Sciatic nerve (tissue), 2 donors: ENCODE data around the gene SCYL2. TPM values are rescaled to one million over a fixed set of nuclear protein-coding genes. Genes with fewer than 3 reads are reported as not detected.

Experiments
- ATAC-seq: fragments of 200-7000 bp; cut with Tn5 transposase; one replicate; pipeline ENCODE4 v1.9.1; 2020; ENCODE audit warnings: mild to moderate bottlenecking, moderate library complexity
- DNase-seq: peaks from one replicate; pipeline ENCODE4 v3.0.0-alpha.2; 2020; ENCODE audit warnings: low spot score
- intact Hi-C: fragments of 100-400 bp; cut with DNase I; formaldehyde crosslinking; loops from one replicate; pipeline ENCODE4 v1.14.2; 2022
- total RNA-seq: library from RNA; stranded (reverse); fragmentation: NEBNext Ultra II Directional; extraction: Animal tissue kit (Norgen Biotek cat#: 25700); gene quantifications from one replicate; pipeline ENCODE4 v1.2.1, GENCODE V29; 2021
- donor health status: DM: no; HTN: no; CAD: no.
- donor health status: DM: no; HTN: no; CAD: no.

The SCYL2 gene
- total RNA-seq, 1 donor from 2014 or later: 54.1 TPM

GRCh38 chr12:100359248-100359647 is 92.3 kb downstream of the SCYL2 start:
- intact Hi-C loops: loop anchor here (10.0 kb wide), 1 partner anchor 376 kb away; no protein-coding TSS in a partner anchor
- ATAC-seq (no peak), DNase-seq (no peak)

GRCh38 chr12:100359822-100360221 is 92.8 kb downstream of the SCYL2 start:
- ATAC-seq: no peak
- intact Hi-C loops: loop anchor here (10.0 kb wide), 1 partner anchor 375 kb away; no protein-coding TSS in a partner anchor
- no peak for DNase-seq

GRCh38 chr12:100360450-100360849 is 93.5 kb downstream of the SCYL2 start:
- ATAC-seq (no peak), DNase-seq (no peak)
- intact Hi-C loops: no loop called here

- intact Hi-C loops: no loop called here
- DNase-seq: no peak
Measured at GRCh38 chr12:100364324-100364723, 97.3 kb downstream of the SCYL2 start.

GRCh38 chr12:100365411-100365810 is 98.4 kb downstream of the SCYL2 start:
- ATAC-seq (no peak), DNase-seq (no peak)
- intact Hi-C loops: no loop called here

More at GRCh38 chr12:100364324-100364723, 97.3 kb downstream of the SCYL2 start:
- ATAC-seq: no peak

DNA sequence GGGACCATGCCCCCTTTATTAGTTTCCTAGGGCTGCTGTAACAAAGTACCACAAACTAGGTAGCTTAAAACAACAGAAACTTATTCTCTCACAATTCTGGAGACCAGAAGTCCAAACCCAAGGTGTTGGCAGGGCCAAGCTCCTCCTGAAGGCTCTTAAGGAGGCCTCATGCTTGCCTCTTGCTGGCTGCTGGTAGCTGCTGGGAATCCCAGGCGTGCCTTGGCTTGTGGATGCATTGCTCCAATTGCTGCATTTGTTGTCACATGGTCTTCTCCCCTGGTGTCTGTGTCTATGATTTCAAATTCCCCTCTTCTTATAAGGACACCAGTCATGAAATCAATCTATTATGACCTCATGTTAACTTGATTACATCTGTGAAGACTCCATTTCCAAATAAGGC is 101.1 kb downstream of the SCYL2 start:
- intact Hi-C loops: no loop called here
- DNase-seq: no peak
- no peak for ATAC-seq

- ATAC-seq: no peak
Measured at GRCh38 chr12:100371146-100371545, 104.2 kb downstream of the SCYL2 start.

DNA sequence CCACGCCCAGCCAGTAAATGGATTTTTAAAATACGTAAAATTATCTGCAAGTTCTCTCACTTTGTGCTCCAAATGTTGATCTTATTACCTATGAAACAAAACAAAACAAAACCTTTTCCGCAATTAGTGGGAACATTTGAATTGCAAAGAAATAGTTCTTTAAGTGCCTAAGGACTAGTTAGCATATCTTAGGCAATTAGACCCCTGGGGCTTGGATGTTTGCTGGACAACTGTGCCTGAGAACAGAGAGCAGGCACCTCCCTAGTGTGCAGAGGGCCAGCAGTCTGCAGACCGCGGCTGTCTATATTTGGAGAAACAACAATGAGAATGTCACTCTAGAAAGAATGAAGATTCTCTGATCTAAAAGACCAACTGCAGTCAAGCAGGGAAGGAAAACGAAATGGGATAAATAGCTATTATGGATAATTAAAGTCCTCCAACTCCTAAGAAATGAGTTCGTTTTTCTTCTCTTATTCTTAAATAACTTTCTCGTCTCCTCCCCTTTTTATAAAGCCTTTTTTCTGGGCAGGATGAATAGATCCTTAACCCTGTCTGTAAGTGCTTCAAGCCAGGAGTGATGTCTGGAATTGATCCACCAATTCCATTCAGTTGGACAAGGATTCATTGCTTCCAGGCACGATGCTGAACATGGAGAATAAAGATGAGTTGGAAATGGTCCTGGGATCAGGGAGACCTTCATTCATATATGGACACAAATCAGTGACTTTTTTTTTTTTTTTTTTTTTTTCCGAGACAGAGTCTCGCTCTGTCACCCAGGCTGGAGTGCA is 106.1 kb downstream of the SCYL2 start:
- ATAC-seq (no peak), DNase-seq (no peak)
- intact Hi-C loops: no loop called here

More at GRCh38 chr12:100371146-100371545, 104.2 kb downstream of the SCYL2 start:
- DNase-seq: no peak
- intact Hi-C loops: no loop called here

DNA sequence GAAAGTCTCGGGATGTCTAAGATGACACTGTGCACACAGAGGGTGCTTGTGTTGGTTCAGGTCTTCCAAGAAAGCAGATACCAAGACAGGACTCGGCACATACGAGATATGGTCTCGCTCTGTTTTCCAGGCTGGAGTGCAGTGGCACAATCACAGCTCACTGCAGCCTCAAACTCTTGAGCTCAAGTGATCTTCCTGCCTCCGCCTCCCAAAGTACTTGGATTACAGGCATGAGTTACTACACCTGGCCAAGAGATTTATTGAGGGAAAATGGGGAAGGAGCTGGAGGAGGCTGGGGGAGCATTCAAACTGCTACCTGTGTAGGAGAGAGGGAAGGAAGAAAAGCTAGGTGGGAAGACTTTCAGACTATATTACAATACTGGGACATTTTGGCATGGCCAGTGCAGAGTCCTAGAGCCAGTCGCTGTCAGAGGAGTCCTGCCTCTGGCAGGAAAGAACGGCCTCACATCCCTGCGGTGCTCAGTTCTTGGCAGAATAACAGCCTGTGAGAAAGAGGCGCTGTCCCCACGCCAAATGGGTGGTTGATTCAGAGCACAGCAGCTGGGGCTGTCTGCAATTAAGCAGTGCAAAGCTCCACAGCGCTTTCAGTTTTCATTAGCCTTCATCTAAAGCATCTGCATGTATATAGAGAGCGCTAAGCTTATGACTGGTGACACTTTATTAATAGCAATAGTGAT is 108.2 kb downstream of the SCYL2 start:
- DNase-seq: peak; percentile 78
- ATAC-seq: peak; percentile 94
- intact Hi-C loops: no loop called here

- DNase-seq (no peak), ATAC-seq (no peak)
- intact Hi-C loops: no loop called here
Measured at GRCh38 chr12:100376161-100376560, 109.2 kb downstream of the SCYL2 start.

GRCh38 chr12:100381379-100381778 is 114.4 kb downstream of the SCYL2 start:
- DNase-seq (no peak), ATAC-seq (no peak)
- intact Hi-C loops: no loop called here

DNA sequence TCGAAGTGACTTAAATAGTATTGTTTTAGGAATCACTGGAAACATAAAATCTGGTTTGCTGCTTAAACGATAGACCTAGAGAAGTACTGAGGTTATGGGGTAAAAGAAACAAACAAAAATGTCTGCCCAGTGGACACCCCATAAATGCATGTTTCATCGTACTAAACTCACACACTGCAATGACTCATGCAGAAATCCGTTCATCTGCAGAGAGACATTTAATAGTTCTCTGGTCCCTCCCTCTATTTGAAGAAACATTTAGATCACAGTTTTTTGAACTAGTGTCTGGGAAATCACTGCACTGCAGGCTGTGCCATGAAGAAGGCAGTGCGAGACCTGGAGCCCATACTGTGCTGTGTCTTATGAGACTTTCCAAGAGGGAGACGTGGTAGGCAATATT is 115.4 kb downstream of the SCYL2 start:
- intact Hi-C loops: no loop called here

DNA sequence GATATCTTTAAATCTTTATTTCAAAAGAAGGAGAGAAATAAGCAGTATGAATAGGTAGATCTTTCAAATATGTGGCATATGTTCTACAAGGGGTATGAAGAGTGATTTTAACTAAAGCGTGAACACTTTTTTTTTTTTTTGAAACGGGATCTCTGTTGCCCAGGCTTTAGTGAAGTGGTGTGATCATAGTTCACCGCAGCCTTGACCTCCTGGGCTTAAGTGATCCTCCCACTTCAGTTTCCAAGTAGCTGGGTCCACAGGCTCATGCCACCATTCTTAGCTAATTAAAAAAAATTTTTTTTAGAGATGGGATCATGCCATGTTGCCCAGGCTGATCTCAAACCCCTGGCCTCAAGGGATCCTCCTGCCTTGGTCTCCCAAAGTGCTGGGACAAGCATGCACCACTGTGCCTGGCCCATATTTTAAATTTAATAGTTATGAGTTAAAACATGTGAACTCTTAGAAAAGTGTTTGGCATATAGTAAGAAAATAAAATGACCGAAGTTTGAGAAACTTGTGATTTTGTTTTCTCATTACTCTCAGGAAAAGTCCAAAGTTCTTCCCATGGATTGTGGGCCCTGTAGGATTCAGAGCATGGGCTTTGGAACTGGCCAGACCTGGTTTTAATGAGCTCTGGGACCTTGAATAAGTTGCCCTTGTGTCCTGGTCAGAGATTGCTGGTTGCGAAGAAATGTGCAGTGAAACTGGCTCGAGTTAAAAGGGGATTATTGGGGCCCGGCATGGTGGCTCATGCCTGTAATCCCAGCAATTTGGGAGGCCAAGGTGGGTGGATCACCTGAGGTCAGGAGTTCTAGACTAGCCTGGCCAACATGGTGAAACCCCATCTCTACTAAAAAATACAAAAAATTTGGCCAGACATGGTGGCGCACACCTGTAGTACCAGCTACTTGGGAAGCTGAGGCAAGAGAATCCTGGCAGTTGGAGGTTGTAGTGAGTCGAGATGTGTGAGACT is 116.9 kb downstream of the SCYL2 start:
- no peak for DNase-seq
- ATAC-seq: no peak
- intact Hi-C loops: no loop called here

More for the DNA sequence above, 115.4 kb downstream of the SCYL2 start:
- ATAC-seq (no peak), DNase-seq (no peak)

DNA sequence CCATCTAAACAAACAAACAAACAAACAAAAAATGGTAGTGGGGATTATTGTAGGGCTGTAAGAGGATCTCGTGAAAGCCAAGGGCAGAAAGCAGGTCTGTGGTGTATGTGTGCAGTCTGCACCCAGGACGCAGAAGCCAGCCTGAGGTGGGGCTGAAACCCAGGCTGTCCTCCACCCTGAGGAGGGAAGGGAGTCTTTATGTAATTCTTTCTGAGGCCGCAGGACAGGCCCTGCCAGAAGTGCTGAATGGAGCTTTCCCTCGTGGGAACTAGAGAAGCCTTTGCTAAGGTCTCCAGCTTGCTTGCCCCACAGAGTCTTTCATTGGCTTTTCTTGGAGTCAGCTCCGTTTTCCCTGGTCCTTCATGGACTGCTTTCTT is 117.6 kb downstream of the SCYL2 start:
- DNase-seq (no peak), ATAC-seq (no peak)
- intact Hi-C loops: no loop called here

DNA sequence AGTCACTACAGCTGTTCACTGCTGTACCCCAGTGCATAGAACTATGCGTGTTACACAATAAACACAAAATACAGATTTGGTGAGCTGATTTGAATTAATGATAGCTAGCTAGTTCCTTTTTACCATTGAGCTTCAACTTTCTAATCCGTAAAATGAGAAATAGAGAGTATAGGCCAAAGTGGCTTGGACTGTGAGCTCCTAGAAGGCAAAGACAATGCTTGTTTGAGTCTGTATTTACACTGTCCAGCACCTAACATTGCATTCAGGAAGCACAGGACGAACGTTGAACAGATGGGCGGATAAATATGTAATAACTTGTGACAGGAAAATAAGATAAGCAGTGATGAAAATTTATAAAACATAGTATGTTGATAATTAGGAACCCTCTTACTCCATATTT is 121.4 kb downstream of the SCYL2 start:
- ATAC-seq (no peak), DNase-seq (no peak)
- intact Hi-C loops: no loop called here
